ENCODE data around the gene TEX26. TPM values are rescaled to one million over a fixed set of nuclear protein-coding genes. Genes with fewer than 3 reads are reported as not detected.

The TEX26 gene
- polyA plus RNA-seq, 1 donor from 2014 or later, result not detected

DNA sequence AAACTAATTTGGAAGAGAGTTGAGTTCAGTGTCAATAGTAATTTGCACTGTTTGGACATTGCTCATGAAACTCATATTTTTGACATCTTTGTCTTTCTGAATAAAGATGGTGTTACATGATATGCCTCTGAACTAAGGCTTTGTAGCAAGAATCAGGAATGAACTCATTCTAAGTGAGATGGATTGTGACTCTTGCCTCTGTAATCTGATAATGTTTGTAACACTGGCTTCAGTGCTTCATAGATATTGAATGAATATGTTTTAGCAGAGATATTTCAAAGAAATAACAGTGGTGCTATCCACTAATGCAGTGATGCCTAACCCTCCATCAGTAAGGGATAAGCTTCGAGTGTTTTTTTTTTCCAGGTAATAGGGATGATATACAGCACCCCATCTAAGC is 32.9 kb downstream of the TEX26 start:
- Histone ChIP-seq H2AFZ (ENCODE audit: low read depth, low read length) (no peak overlapping the region), H4K20me1 (ENCODE audit: insufficient read depth) (no peaks in the 10 kb centered on the region), H3K79me2 (replicated peaks; ENCODE audit: insufficient read depth, low read length) (no peaks in the 10 kb centered on the region), H3K27me3 (ENCODE audit: insufficient read depth, low read depth, low read length) (no peaks in the 10 kb centered on the region), H3K9me2 (ENCODE audit: insufficient read depth, low read length) (no peaks in the 10 kb centered on the region), H3K9ac (ENCODE audit: low read length) (no peak overlapping the region), H3K27ac (ENCODE audit: low read length) (no peak overlapping the region), H3K4me3 (ENCODE audit: low read length) (no peak overlapping the region), H3F3A (ENCODE audit: insufficient read depth, low read length, poor library complexity, severe bottlenecking) (no peaks in the 10 kb centered on the region), H3K4me2 (ENCODE audit: low read length) (no peak overlapping the region), H3K36me3 (ENCODE audit: insufficient read depth, low read length) (no peaks in the 10 kb centered on the region), H3K9me3 (ENCODE audit: low read length) (no peaks in the 10 kb centered on the region)
- TF ChIP-seq MXI1 (conservative IDR thresholded peaks at IDR 0.05; ENCODE audit: poor library complexity, severe bottlenecking) (no peak), RAD21 (conservative IDR thresholded peaks at IDR 0.05) (no peak), EP300 (conservative IDR thresholded peaks at IDR 0.05; ENCODE audit: poor library complexity, severe bottlenecking) (no peak), EZH2 (IDR thresholded peaks at IDR 0.05; ENCODE audit: borderline replicate concordance, insufficient read depth, low read length, poor library complexity, severe bottlenecking) (no peak), TAF1 (IDR thresholded peaks at IDR 0.05; ENCODE audit: low read depth) (no peak), POLR2AphosphoS5 (IDR thresholded peaks at IDR 0.05) (no peak), SMC3 (conservative IDR thresholded peaks at IDR 0.05; ENCODE audit: poor library complexity) (no peak)
- TF ChIP-seq, protein P1, sequence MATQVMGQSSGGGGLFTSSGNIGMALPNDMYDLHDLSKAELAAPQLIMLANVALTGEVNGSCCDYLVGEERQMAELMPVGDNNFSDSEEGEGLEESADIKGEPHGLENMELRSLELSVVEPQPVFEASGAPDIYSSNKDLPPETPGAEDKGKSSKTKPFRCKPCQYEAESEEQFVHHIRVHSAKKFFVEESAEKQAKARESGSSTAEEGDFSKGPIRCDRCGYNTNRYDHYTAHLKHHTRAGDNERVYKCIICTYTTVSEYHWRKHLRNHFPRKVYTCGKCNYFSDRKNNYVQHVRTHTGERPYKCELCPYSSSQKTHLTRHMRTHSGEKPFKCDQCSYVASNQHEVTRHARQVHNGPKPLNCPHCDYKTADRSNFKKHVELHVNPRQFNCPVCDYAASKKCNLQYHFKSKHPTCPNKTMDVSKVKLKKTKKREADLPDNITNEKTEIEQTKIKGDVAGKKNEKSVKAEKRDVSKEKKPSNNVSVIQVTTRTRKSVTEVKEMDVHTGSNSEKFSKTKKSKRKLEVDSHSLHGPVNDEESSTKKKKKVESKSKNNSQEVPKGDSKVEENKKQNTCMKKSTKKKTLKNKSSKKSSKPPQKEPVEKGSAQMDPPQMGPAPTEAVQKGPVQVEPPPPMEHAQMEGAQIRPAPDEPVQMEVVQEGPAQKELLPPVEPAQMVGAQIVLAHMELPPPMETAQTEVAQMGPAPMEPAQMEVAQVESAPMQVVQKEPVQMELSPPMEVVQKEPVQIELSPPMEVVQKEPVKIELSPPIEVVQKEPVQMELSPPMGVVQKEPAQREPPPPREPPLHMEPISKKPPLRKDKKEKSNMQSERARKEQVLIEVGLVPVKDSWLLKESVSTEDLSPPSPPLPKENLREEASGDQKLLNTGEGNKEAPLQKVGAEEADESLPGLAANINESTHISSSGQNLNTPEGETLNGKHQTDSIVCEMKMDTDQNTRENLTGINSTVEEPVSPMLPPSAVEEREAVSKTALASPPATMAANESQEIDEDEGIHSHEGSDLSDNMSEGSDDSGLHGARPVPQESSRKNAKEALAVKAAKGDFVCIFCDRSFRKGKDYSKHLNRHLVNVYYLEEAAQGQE (IDR thresholded peaks at IDR 0.05; ENCODE audit: borderline replicate concordance), result no peak
- TF ChIP-seq, protein P2, sequence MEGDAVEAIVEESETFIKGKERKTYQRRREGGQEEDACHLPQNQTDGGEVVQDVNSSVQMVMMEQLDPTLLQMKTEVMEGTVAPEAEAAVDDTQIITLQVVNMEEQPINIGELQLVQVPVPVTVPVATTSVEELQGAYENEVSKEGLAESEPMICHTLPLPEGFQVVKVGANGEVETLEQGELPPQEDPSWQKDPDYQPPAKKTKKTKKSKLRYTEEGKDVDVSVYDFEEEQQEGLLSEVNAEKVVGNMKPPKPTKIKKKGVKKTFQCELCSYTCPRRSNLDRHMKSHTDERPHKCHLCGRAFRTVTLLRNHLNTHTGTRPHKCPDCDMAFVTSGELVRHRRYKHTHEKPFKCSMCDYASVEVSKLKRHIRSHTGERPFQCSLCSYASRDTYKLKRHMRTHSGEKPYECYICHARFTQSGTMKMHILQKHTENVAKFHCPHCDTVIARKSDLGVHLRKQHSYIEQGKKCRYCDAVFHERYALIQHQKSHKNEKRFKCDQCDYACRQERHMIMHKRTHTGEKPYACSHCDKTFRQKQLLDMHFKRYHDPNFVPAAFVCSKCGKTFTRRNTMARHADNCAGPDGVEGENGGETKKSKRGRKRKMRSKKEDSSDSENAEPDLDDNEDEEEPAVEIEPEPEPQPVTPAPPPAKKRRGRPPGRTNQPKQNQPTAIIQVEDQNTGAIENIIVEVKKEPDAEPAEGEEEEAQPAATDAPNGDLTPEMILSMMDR (IDR thresholded peaks at IDR 0.05; ENCODE audit: poor library complexity, severe bottlenecking), result no peak

GRCh38 chr13:30966101-30966500 is 33.6 kb downstream of the TEX26 start:
- no peak overlapping the region for H2AFZ ChIP-seq (ENCODE audit: low read depth, low read length)
- no peak overlapping the region for H3K27ac ChIP-seq (ENCODE audit: low read length)
- H3F3A ChIP-seq (ENCODE audit: insufficient read depth, low read length, poor library complexity, severe bottlenecking), result no peaks in the 10 kb centered on the region
- no peak overlapping the region for H3K9ac ChIP-seq (ENCODE audit: low read length)
- no peaks in the 10 kb centered on the region for H3K36me3 ChIP-seq (ENCODE audit: insufficient read depth, low read length)
- no peaks in the 10 kb centered on the region for H3K9me3 ChIP-seq (ENCODE audit: low read length)
- no peak overlapping the region for H3K4me3 ChIP-seq (ENCODE audit: low read length)
- no peaks in the 10 kb centered on the region for H3K9me2 ChIP-seq (ENCODE audit: insufficient read depth, low read length)
- H3K27me3 ChIP-seq (ENCODE audit: insufficient read depth, low read depth, low read length), result no peaks in the 10 kb centered on the region
- TF ChIP-seq RAD21 (conservative IDR thresholded peaks at IDR 0.05), result no peak
- TF ChIP-seq EP300 (conservative IDR thresholded peaks at IDR 0.05; ENCODE audit: poor library complexity, severe bottlenecking), result no peak
- no peak for TF ChIP-seq EZH2 (IDR thresholded peaks at IDR 0.05; ENCODE audit: borderline replicate concordance, insufficient read depth, low read length, poor library complexity, severe bottlenecking)
- TF ChIP-seq TAF1 (IDR thresholded peaks at IDR 0.05; ENCODE audit: low read depth), result no peak
- TF ChIP-seq, protein P2 (IDR thresholded peaks at IDR 0.05; ENCODE audit: poor library complexity, severe bottlenecking), result no peak
- no peak overlapping the region for H3K4me2 ChIP-seq (ENCODE audit: low read length)
- no peaks in the 10 kb centered on the region for H4K20me1 ChIP-seq (ENCODE audit: insufficient read depth)
- no peaks in the 10 kb centered on the region for H3K79me2 ChIP-seq (replicated peaks; ENCODE audit: insufficient read depth, low read length)
